Stimulated activated CD4-positive, alpha-beta T cell treated with anti-CD3 and anti-CD28 coated beads, Interleukin-12 subunit alpha, Interleukin-12 subunit beta, amount 100 ng/mL, for 4 hours (primary cell): Measurements from ENCODE around the gene PNPLA5.
A peak's percentile ranks its signal among the peaks of the same experiment; 100 is the strongest.
"Not testable (repeated sequence)": the region's sequence is repeated elsewhere in the genome, so short reads cannot be mapped to it uniquely, and the experiment has no call there.

Experiments
- DNase-seq: peaks from one replicate; pipeline ENCODE4 v3.0.0-alpha.2; 2020

The PNPLA5 gene, protein sequence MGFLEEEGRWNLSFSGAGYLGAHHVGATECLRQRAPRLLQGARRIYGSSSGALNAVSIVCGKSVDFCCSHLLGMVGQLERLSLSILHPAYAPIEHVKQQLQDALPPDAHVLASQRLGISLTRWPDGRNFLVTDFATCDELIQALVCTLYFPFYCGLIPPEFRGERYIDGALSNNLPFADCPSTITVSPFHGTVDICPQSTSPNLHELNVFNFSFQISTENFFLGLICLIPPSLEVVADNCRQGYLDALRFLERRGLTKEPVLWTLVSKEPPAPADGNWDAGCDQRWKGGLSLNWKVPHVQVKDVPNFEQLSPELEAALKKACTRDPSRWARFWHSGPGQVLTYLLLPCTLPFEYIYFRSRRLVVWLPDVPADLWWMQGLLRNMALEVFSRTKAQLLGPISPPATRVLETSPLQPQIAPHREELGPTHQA

DNA sequence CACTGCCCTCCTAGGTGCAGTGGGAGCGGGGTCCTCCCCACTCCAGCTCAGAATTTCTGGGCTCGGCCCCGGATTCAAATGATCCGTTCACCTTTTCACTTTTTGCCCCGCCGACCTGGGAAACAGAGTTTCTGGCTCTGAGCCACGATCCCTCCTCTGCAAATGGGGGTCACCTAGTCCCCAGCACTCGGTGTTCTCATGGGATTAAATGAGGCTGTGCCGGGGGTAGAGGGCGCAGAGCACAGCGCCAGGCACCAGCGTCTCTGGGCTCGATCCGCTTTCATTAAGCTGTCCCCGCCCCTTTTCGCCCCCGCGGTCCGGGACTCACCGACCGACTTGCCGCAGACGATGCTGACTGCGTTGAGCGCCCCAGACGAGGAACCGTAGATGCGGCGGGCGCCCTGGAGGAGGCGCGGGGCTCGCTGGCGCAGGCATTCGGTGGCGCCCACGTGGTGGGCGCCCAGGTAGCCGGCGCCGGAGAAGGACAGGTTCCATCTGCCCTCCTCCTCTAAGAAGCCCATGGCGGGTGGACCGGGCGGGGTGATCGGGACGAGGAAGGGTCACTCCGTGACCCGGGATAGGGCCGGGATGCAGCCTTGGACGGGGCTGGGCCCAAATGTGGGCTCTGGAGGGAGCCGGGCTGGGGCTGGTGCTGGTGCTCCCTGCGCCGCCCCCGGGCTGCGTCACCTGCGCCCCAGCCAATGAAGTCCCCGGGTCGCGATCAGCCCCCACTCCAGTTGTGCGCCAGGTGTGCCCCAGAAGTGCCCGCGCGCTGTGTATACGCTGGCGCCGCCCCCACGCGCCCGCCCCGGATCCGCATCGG, at the start of gene PNPLA5:
Gene PNPLA5, minus strand, starts transcription at position 654 of the 823 bp plus-strand sequence. Its CDS starts 133 bp downstream, at position 521.
- peak; percentile 27 for DNase-seq

DNA sequence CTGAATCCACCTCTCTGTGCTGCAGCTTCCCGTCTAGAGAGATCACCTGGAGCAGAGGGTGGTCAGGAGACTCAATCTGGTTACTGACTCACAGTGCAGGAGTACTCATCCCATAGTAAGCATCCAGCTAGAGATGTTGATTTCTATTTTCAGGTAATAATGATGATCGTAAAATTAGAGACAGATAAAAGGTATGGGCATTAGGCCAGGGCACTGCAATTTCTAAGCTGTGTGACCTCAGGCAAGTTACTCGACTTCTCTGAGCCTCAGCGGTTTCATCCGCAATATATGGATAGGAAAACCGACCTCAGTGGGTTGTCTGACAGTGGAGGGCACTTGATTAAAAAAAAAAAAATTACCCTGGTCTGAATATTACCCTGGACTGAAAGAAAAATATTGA, 49.6 kb upstream of the PNPLA5 start:
- DNase-seq, result no peak

DNA sequence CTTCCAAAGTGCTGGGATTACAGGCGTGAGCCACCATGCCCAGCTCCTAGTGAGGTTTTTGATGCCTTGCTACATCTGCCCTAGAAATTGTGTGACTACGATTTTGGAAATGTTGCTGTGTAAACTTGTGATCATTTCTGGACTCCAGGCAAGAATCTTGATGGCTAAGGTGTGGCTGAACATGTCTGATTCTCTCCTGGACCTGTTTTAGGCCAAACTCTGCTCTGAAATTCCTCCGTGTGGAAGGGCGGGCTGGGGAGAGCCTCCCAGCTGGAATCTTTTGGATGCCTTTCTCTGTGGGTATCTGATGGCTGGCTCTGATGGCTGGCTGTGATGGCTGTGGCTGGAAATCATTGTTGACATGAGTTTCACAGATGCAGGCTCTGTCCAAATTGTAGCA, 40.0 kb upstream of the PNPLA5 start:
- no peak for DNase-seq

DNA sequence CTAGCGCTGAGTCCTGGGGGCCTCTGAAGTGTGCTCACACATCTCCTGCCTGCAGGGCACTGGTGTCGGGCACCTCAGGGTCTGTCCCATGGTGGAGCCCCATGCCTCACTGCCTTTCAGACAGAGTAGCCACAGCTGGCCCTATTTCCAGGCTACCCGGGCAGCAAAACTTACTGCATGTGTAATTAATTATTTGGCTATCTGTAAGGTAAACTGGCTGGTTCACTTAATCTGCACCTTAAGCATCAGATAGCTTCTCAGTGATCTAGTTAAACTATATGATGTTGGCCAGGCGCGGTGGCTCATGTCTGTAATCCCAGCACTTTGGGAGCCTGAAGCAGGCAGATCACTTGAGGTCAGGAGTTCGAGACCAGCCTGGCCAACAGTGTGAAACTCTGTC, 37.1 kb upstream of the PNPLA5 start:
- DNase-seq, result no peak

DNA sequence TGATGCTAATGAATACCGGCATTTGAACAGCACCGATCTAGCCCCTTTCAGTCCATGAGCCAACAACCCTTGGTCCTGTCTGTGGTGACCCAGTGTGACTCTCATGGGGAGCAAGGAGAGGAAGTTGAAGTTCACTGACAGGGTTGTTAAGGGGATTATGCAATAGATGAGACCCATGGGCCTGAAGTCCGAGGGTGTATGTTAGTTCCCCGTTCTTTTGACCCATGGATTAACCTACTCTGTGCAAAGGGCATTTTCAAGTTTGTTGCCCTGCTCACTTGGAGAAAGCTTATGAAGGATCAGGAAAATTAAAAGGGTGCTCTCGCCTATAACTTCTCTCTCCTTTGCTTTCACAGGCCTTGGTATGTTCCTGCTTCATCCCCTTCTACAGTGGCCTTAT, 36.7 kb upstream of the PNPLA5 start:
- DNase-seq, result no peak

DNA sequence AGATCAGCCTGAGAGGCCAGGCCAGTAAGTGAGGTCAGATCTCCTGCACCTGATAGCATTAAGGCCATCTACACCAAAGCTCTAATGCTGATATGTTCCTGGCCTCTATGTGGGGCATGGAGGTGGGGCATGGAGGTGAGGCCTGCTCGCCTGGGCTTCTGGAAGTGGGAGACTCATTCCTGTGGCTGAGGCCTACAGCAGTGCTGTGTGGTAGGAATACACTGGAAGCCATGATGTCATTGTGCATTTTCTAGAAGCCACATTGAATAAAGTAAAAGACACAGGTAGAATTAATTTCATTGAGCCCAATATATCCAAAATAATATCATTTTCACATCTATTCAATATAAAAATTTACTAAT, 34.5 kb upstream of the PNPLA5 start:
- no peak for DNase-seq

DNA sequence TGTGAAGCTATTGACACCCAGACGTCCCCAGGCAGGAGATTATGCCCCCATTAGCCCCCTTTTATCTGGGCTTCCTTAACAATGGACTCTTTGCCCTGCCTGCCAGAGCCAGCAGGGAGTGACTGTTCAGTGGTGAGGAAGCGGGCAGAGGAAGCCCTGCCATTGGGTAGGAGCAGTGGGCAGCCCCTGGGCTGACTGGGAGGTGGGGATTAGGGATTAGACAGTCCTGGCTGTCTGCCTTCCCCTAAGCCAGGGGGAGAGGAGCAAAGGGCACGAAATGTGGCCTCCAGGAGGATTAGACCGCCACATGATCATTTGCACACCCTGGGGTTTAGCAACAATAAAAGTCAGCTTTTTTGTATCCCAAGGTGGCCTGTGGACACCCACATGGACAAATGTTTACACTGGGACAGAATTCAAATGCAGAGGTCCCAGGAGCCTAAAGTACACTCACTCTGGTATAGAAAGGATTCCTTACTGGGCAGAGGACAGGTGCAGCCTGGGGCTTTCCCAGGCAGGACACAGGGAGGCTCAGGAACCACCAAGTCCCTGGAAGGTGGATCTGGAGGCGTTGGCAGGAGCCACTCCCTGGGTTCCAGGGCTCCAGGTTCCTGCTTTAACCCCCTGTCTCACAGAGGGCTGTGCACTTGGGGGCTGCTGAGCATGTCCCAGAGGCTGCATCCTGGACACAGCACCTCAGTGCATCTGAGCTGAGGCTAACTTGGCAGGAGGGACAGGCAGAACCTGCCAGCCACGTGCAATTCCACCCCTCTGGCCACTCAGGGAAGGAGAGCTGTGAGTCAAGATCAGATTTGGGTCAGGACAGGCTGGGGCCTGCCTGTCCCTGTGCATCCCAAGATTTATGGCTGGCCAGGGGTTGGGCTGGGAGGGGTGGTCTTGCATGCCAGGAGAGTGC, 33.9 kb upstream of the PNPLA5 start:
- DNase-seq, result no peak

DNA sequence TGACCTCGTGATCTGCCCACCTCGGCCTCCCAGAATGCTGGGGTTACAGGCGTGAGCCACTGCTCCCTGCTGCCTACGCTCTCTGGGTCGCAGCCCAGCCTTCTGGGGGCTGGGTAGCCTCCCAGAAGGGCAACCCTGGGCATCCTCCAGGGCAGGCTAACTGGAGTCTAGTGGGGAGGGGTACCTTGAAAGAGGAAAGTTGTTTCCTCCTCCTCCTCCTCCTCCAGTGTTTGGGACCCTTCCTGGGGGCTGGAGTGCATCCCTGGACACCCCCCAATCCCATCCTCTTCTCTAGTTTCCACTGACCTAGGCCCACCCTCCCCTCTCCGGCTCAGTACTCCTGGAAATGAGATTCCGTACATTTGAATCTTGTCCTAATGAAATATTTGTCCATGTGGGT, 33.1 kb upstream of the PNPLA5 start:
- DNase-seq, result no peak

DNA sequence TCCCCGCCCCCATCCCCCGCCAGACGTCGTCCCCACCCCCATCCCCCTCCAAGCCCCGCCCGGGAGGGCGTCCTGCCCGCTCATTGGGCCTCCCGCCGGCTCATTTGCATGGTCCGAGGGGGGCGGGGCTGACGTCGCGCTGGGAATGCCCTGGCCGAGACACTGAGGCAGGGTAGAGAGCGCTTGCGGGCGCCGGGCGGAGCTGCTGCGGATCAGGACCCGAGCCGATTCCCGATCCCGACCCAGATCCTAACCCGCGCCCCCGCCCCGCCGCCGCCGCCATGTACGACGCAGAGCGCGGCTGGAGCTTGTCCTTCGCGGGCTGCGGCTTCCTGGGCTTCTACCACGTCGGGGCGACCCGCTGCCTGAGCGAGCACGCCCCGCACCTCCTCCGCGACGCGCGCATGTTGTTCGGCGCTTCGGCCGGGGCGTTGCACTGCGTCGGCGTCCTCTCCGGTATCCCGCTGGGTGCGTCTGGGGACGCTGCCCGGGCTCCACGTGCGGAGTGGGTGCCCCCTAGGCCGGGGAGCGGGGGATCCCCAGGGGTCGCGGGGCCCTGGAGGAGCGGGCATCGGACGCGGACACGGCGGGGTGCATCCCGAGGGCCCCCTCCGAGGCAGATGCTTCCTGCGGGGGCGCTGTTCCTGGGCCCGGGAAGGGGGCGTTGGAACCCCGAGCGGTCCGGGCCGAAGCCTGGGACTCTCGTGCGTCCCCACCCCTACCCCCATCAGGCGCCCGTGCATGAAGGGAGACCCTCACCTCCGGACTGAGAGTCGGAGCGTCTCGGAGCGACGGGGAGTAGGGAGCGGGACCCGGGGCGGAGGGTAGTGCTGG, 32.0 kb upstream of the PNPLA5 start, which contains the start of gene PNPLA3:
Gene PNPLA3, plus strand, starts transcription at position 175 of the 834 bp plus-strand sequence. Its CDS starts 107 bp downstream, at position 282.
- DNase-seq, result peak; percentile 80

DNA sequence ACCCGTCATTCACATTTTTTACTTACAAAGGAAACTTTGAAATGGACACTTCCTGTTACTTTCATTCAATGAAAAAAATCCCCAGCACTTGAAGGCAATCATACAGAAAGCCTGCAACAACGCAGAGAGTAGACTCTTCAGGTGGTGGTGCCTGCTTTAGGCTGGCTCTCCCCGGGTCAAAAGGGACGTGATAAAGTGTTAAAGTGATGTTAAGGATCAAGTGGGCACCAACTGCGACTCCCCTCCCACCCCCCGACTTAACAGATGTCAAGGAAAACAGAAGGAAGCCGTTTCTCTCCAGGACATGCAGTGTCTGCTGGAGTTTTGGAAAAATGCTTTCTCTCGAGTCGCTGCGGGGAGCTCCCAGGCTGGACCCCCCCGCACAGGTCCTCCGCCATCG, 31.4 kb upstream of the PNPLA5 start:
- no peak for DNase-seq

DNA sequence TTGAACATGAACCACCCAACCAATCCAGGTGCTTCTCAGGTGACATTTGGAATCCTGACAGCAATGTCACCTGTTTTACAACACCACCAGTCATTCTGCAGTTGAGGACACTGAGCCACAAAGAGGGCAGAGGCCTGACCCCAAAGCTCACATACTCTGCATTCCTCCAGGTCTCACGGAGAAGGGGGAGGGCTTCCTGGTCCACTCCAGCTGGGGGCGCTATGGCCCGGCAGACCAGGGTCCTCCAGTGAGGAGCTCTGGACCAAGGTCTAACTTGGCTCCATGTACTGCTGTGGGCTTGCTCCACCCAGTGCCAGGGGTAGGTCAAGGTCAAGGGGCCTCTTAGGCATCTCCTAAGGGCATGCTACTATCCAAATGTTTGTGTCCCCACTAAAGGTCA, 30.3 kb upstream of the PNPLA5 start:
- no peak for DNase-seq

DNA sequence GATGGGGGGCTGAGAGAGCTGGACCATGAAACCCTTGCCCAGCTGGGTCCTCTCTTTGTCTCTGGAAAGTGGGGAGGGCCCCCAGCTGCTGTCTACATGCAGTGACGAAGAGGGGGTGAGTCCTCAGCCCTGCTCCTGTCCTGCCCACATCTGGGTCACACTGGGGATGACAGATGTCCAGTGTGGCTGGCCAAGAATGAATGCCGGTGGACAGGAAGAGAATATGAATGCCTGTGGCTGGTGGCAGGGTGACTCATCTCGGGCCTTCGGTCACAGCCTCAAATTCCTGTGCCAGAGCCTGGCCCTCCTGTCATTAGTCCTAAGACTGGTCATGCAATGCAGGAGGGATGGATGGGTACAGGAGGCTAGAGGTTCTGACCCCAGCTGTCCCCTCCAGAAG, 29.6 kb upstream of the PNPLA5 start:
- DNase-seq, result no peak

DNA sequence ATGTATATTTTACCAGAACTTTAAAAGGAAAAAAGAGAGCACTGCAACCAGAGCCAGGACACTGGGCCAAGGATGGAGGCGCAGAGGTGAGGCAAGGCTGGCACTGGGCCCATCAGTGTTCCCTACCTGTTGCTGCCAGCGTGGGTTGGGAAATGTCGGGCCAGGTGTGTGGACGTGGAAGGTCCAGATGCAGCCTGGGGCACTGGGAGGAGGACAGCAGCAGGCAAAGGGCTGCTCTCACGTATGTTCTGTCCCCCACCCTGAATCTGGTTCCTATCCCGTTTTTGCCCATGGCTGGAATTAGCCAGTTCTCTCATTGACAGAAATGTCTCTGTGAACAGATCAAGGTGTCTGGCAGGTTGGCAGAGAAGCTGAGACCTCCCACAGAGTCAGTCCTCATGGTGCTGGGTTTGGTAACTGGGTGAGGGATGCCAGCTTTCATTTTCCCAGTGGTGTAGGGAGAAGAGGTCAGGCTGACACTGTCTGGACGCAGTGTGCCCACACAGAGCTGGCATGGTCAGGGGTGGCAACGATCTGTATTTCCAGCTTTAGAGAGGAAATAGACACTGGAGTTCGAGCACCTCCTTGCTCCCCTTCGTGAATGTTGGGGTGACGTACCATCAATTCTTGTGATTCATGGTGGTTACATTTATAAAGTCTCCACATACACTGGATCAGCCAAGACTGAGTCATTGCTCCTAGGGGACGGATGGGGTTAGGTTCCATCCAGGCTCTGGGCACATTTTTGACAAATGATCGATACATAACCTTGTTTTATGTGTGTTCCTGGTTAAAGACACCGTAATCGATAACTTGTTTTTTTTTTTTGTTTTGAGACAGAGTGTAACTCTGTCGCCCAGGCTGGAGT, 27.5 kb upstream of the PNPLA5 start:
- no peak for DNase-seq

DNA sequence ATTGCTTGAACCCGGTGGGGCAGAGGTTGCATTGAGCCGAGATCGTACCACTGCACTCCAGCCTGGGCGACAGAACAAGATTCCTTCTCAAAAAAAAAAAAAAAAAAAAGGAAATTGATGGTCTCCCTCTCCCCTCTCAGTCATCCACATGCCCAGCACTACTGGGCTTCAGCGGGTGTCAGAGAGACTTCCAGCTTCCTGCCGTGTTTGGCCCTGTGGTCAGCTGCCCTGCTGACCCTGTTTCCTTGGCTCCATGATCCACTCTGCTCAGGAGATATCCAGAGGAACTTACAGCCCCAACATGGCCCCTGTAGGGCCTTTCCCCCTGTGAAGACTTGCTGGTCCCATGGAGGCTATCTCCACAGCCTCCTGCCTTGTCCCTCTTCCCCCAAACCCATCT, 25.7 kb upstream of the PNPLA5 start:
- DNase-seq, result no peak

DNA sequence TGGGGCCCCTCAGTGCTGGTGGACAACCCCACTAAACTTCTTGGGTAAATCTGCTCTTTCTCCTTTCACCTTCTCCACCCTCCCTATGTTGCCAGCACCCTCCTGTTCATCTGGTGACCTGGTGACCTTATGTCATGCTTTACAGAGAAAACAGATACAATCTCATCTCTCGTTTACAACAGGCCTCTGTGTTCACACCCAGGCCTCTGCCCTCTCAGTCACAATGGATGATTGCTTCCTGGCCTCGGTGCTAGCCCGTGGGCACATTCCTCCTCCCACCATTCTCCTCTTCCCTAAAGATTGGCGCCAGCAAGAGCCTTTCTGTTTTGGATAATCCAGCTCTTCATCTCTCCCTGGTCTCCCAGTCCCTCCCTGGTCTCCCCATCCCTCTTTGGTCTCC, 19.5 kb upstream of the PNPLA5 start:
- no peak for DNase-seq

DNA sequence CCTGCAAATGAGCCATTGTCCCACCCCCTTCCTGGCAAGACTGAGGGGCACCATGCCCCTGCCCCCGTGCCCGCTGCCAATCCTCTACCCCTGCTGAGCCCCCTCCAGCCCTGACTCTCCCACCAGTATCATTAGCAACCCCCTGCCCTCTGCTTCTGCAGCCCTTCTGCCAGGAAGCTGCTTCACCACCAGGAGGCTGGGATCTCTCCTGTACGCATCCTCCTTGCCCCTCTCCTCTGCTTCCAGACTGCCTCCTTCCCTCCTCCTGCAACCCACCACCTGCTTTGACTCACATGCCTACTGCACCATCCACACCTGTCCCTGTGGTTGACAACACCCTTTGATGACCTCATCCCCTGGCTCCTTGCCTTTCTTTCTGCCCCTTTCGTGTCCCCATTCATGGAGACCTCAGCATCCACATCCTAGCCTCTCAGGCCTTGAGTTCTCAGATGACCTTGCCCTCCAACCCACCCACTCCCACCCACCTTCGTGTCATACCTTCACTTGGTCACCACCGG, 18.4 kb upstream of the PNPLA5 start:
- no peak for DNase-seq

DNA sequence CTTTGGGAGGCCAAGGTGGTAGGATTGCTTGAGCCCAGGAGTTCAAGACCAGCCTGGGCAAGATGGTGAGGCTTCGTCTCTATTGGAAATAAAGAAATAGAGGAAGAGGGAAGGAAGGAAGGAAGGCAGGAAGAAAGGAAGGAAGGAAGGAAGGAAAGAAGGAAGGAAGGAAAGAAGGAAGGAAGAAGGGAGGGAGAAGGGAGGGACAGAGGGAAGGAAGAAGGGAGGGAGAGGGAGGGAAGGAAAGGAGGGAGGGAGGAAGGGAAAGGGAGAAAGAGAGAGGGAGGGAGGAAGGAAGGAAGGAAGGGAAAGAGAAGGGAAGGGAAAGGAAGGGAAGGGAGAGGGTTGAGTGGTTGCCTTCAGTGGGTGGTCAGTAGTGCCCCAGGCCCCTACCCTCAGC, 17.9 kb upstream of the PNPLA5 start:
- DNase-seq, result no peak

DNA sequence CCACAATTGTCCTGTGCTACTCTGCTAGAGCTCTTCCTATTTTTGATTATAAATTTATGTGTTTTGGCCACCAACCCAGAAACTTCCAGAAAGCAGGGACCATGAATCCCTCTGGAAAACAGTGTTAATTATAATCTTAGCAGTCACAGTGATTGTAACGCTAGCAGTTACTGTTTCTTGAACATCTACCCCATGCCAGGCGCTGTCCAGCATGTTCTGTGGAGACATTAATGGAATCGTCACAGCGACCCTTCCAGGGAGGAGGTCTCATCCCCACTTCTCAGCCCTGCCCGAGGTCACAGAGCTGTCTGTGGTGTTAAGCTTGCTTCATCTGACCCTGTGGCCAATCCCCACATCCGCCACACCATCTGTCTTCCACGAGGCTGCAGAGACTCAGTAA, 13.9 kb upstream of the PNPLA5 start:
- no peak for DNase-seq

DNA sequence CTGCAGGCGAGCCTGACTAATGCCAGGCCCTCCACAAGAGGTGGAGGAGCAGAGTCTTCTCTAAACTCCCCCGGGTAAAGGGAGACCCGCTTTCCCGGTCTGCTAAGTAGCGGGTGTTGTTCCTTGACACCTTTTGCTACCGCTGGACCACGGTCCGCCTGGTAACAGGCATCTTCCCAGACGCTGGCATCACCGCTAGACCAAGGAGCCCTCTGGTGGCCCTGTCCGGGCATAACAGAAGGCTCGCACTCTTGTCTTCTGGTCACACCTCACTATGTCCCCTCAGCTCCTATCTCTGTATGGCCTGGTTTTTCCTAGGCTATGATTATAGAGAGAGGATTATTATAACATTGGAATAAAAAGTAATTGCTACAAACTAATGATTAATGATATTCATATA, 12.6 kb upstream of the PNPLA5 start:
- DNase-seq, result not testable (repeated sequence)

DNA sequence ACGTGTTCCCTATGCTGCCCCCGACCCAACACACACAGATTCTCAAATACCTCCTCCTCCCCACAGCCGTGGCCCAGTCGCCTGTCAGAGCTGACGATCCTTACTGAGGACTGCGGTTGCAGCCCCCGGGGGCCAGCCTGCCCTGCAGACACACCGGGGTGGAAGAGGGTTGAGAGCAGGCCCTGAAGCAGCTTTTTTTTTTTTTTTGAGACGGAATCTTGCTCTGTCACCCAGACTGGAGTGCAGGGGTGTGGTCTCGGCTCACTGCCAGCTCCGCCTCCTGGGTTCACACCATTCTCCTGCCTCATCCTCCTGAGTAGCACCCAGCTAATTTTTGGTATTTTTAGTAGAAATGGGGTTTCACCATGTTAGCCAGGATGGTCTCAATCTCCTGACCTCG, 11.2 kb upstream of the PNPLA5 start:
- not testable (repeated sequence) for DNase-seq
